Stimulated activated effector memory CD8-positive, alpha-beta T cell treated with anti-CD3 and anti-CD28 coated beads, Interleukin-12 subunit alpha, Interleukin-12 subunit beta, amount 100 ng/mL, for 72 hours (primary cell): Measurements from ENCODE around the gene TM9SF3.
"Not testable (repeated sequence)": the region's sequence is repeated elsewhere in the genome, so short reads cannot be mapped to it uniquely, and the experiment has no call there.

ENCODE experiments used
- ATAC-seq: fragments of 150-1000 bp; cut with Tn5 transposase; 2 replicates; pipeline ENCODE4 v1.10.0; 2021
- DNase-seq, 2 donors: peaks; one replicate each; pipeline ENCODE4 v3.0.0; 2021 to 2022; ENCODE audit warnings: low spot score in 2 of 2
- H3K27ac Mint-ChIP-seq: one replicate; pipeline ENCODE4 v1.8.0; 2022; ENCODE audit warnings: mild to moderate bottlenecking, mixed read lengths
- H3K36me3 Mint-ChIP-seq: one replicate; pipeline ENCODE4 v1.8.0; 2022; ENCODE audit warnings: mild to moderate bottlenecking, mixed read lengths
- H3K4me1 Mint-ChIP-seq: one replicate; pipeline ENCODE4 v1.8.0; 2022; ENCODE audit warnings: mixed read lengths
- H3K4me3 Mint-ChIP-seq: one replicate; pipeline ENCODE4 v1.8.0; 2022; ENCODE audit warnings: mild to moderate bottlenecking, mixed read lengths
- H3K9me3 Mint-ChIP-seq: one replicate; pipeline ENCODE4 v1.8.0; 2022; ENCODE audit warnings: mixed read lengths

Gene TM9SF3

DNA sequence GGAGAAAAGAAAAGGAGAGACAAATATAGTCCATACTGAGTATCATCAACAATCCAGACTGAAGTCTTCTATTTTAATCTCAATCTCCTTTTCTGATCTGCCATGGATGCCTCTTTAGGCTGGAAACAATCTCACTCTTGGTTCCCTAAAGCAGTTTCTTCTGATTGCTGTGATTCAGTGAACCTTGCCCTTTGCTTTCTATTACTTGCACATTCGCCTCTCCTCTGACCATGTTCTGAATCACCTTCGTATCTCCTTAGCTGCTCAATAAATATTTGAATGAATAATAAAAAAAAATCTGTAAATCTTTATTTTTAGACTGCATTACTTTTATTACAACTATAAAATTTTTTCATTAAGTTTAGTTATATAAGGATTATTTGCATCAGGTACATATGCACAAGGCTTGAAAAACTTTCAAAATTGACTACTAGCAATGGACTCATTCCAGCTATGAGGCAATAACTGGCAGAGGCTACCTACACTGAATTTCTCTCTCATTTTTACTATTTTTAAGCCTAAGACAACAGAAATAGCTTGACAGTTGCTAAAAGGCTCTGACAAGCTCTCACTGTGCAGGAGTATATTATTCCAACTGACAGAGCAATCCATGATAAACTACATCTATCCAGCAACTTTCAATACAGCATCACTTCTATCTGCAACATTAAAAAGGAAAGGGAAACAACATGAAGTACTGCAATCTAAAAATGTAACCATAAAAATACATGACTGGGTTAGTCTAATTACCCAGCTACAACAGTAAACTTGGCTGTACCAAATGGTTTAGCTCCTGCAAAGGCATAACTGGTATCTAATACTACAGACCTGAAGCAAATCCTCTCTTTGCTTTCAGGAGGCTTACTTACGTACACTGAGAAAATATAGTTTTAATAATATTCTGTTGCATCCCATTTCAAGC lies 25.6 kb downstream of the TM9SF3 start:
- Mint-ChIP-seq H3K9me3 (no peaks in the 10 kb centered on the region), H3K27ac (peak overlapping the region; percentile 32), H3K4me3 (no peak overlapping the region), H3K36me3 (no peaks in the 10 kb centered on the region), H3K4me1 (peaks cover 7% of the 10 kb centered on the region)
- DNase-seq (no peak), ATAC-seq (no peak)

DNA sequence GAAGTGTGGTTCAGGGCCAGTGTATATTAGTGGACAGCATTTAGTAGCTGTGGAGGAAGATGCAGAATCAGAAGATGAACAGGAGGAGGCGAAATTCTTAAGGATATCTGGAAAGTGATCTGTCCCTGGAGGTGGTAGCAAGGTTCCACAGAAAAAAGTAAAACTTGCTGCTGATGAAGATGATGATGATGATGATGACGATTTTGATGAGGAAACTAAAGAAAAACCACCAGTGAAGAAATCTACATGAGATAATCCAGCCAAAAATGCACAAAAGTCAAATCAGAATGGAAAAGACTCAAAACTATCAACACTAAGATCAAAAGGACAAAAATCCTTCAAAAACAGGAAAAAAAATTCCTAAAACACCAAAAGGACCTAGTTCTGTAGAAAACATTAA lies 26.3 kb downstream of the TM9SF3 start:
- Mint-ChIP-seq H3K27ac (peak overlapping the region; percentile 32), H3K9me3 (no peaks in the 10 kb centered on the region), H3K36me3 (no peaks in the 10 kb centered on the region), H3K4me3 (no peak overlapping the region), H3K4me1 (no peaks in the 10 kb centered on the region)
- no peak for ATAC-seq
- DNase-seq, result no peak

GRCh38 chr10:96556003-96556402 lies 30.8 kb downstream of the TM9SF3 start:
- Mint-ChIP-seq H3K4me3 (no peak overlapping the region), H3K36me3 (no peaks in the 10 kb centered on the region), H3K27ac (no peak overlapping the region), H3K4me1 (no peaks in the 10 kb centered on the region), H3K9me3 (no peaks in the 10 kb centered on the region)
- DNase-seq (no peak), ATAC-seq (no peak)

- Mint-ChIP-seq H3K27ac (no peak overlapping the region), H3K9me3 (no peaks in the 10 kb centered on the region), H3K4me1 (no peaks in the 10 kb centered on the region), H3K36me3 (no peaks in the 10 kb centered on the region), H3K4me3 (no peak overlapping the region)
- DNase-seq (no peak), ATAC-seq (no peak)
Observed at GRCh38 chr10:96555330-96555729, 31.5 kb downstream of the TM9SF3 start.

- DNase-seq, result no peak
- H3K9me3 Mint-ChIP-seq, result no peaks in the 10 kb centered on the region
Observed at GRCh38 chr10:96548589-96548988, 38.2 kb downstream of the TM9SF3 start.

GRCh38 chr10:96545558-96545957 lies 41.3 kb downstream of the TM9SF3 start:
- not testable (repeated sequence) for DNase-seq, H3K36me3 Mint-ChIP-seq, H3K4me3 Mint-ChIP-seq, H3K27ac Mint-ChIP-seq, ATAC-seq, H3K9me3 Mint-ChIP-seq
- H3K4me1 Mint-ChIP-seq, result peaks cover 13% of the 10 kb centered on the region

More at GRCh38 chr10:96548589-96548988, 38.2 kb downstream of the TM9SF3 start:
- Mint-ChIP-seq H3K36me3 (no peaks in the 10 kb centered on the region), H3K4me3 (no peak overlapping the region), H3K4me1 (peaks cover 6% of the 10 kb centered on the region), H3K27ac (peak overlapping the region; percentile 5)
- no peak for ATAC-seq

DNA sequence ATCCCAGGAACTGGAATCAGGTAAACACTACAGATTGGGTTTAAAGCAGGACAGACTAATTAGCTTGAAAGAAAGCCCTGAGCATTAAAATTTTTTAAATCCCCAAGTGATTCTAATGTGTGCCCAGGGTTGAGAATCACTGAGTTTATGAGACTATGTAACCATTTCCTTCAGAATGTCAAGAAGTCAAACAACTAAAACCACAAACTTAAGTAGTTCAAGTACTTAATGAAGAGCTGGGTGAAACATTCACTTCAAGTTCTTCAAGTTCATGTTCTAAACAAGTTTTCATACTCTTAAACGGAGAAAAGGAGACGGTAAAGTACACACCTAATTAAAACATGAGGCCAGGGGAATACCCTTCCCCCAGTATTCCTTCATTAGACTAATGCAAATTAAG lies 44.9 kb downstream of the TM9SF3 start:
- peaks cover 13% of the 10 kb centered on the region for H3K4me1 Mint-ChIP-seq
- no peaks in the 10 kb centered on the region for H3K9me3 Mint-ChIP-seq
- H3K36me3 Mint-ChIP-seq, result peaks cover 10% of the 10 kb centered on the region
- no peak overlapping the region for H3K27ac Mint-ChIP-seq
- ATAC-seq (no peak), DNase-seq (no peak)
- no peak overlapping the region for H3K4me3 Mint-ChIP-seq

DNA sequence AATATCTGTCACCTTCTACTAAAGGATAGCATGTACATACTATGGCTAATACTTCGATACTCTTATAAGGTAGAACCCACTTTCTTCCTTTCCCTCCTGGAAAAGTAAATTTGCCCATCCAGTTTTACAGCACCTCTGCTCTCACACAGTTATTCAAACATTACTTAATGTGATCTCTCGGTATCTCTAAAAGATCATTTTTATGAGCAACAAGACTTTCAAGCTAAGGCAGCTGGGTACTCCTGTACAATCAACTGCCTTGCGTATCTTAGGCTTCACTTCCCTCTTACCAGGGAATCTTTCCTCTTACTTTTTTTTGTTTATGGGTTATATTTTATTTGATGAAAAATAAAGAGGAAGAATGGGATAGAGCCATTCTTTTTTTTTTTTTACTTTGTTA lies 46.6 kb downstream of the TM9SF3 start:
- H3K4me3 Mint-ChIP-seq, result no peak overlapping the region
- H3K4me1 Mint-ChIP-seq, result peaks cover 11% of the 10 kb centered on the region
- peaks cover 16% of the 10 kb centered on the region for H3K36me3 Mint-ChIP-seq
- ATAC-seq, result no peak
- H3K27ac Mint-ChIP-seq, result no peak overlapping the region
- no peak for DNase-seq
- no peaks in the 10 kb centered on the region for H3K9me3 Mint-ChIP-seq

DNA sequence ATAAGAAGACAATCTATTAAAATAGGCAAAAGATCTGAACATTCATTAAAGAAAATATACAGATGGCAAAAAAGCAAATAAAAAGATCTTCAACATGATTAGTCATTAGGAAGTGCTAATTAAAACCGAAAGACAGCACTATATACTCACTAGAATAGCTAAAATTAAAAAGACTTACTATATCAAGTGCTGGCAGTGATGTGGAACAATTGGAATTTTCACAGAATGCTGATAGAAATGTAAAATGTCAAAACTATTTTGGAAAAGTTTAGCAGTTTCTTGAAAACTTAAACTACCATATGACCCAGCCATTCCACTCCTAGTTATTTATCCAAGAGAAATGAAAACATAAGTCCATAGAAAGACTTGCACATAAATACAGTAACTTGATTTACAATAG lies 48.1 kb downstream of the TM9SF3 start:
- Mint-ChIP-seq H3K4me1 (peaks cover 11% of the 10 kb centered on the region), H3K36me3 (peaks cover 20% of the 10 kb centered on the region), H3K9me3 (no peaks in the 10 kb centered on the region), H3K27ac (no peak overlapping the region), H3K4me3 (no peak overlapping the region)
- DNase-seq (no peak), ATAC-seq (no peak)

GRCh38 chr10:96536129-96536528 lies 50.7 kb downstream of the TM9SF3 start:
- Mint-ChIP-seq H3K4me1 (peaks cover 4% of the 10 kb centered on the region), H3K36me3 (peaks cover 46% of the 10 kb centered on the region), H3K27ac (no peak overlapping the region), H3K4me3 (no peak overlapping the region), H3K9me3 (no peaks in the 10 kb centered on the region)
- ATAC-seq, result no peak
- DNase-seq, result no peak

- no peaks in the 10 kb centered on the region for H3K9me3 Mint-ChIP-seq
- ATAC-seq, result no peak
- H3K4me3 Mint-ChIP-seq, result no peak overlapping the region
- DNase-seq, result no peak
- H3K36me3 Mint-ChIP-seq, result peaks cover 78% of the 10 kb centered on the region
- H3K27ac Mint-ChIP-seq, result no peak overlapping the region
- peaks cover 4% of the 10 kb centered on the region for H3K4me1 Mint-ChIP-seq
Observed at GRCh38 chr10:96532523-96532922, 54.3 kb downstream of the TM9SF3 start.

GRCh38 chr10:96529634-96530279 lies 57.1 kb downstream of the TM9SF3 start:
- DNase-seq, result no peak
- Mint-ChIP-seq H3K4me1 (no peaks in the 10 kb centered on the region), H3K4me3 (no peak overlapping the region), H3K9me3 (no peaks in the 10 kb centered on the region), H3K36me3 (peaks cover 93% of the 10 kb centered on the region), H3K27ac (no peak overlapping the region)
- no peak for ATAC-seq

- Mint-ChIP-seq H3K4me3 (no peak overlapping the region), H3K4me1 (no peaks in the 10 kb centered on the region), H3K9me3 (no peaks in the 10 kb centered on the region), H3K36me3 (peaks cover 99% of the 10 kb centered on the region), H3K27ac (peak overlapping the region; percentile 18)
- ATAC-seq (no peak), DNase-seq (no peak)
Observed at GRCh38 chr10:96524741-96525140, 62.1 kb downstream of the TM9SF3 start.

- H3K4me1 Mint-ChIP-seq, result peaks cover 21% of the 10 kb centered on the region
- no peak overlapping the region for H3K27ac Mint-ChIP-seq
- ATAC-seq (no peak), DNase-seq (no peak)
- H3K9me3 Mint-ChIP-seq, result no peaks in the 10 kb centered on the region
- H3K4me3 Mint-ChIP-seq, result no peak overlapping the region
- peaks cover 44% of the 10 kb centered on the region for H3K36me3 Mint-ChIP-seq
Observed at GRCh38 chr10:96517284-96517683, 69.5 kb downstream of the TM9SF3 start.

DNA sequence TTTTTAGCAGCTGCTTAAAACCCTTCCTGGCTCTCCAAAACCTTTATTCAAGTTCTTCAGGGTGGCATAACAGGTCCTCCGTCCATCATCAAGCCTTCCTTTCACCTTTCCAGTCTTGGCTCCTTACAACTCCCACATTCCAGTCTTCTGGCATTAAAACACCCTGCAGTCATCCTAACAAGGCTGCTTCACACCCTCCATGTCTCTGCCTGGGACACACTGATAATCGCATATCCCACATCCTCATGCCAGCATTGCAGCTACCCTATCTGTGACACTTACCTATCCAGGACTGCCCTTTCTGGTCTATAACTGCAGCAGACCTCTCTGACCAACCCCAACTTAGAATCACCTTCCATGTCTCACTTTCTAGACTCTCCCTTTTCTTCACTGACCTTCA lies 70.5 kb downstream of the TM9SF3 start:
- H3K4me1 Mint-ChIP-seq, result peaks cover 27% of the 10 kb centered on the region
- ATAC-seq (no peak), DNase-seq (no peak)
- H3K36me3 Mint-ChIP-seq, result peaks cover 34% of the 10 kb centered on the region
- no peaks in the 10 kb centered on the region for H3K9me3 Mint-ChIP-seq
- H3K27ac Mint-ChIP-seq, result no peak overlapping the region
- H3K4me3 Mint-ChIP-seq, result no peak overlapping the region
